CD8-positive, alpha-beta memory T cell (primary cell): Measurements from ENCODE around the gene SDCCAG8. TPM values are rescaled to one million over a fixed set of nuclear protein-coding genes. Genes with fewer than 3 reads are reported as not detected.
A peak's percentile ranks its signal among the peaks of the same experiment; 100 is the strongest.

Experiments
- CTCF ChIA-PET: fragments of 350-600 bp; sonication (Branson Sonifier 250); formaldehyde crosslinking; loops from one replicate; lab custom pipeline; 2021; ENCODE audit warnings: antibody characterized with exemption; lab: Charles Lee
- POLR2A ChIA-PET: fragments of 350-600 bp; sonication (Branson Sonifier 250); formaldehyde crosslinking; loops from one replicate; lab custom pipeline; 2021; ENCODE audit warnings: antibody characterized with exemption; lab: Charles Lee
- DNase-seq, 5 donors: peaks; one replicate each; pipeline versions ENCODE4 v3.0.0 to v3.0.0-alpha.2; 2020 to 2022; ENCODE audit warnings: mixed read lengths in 1 of 5
- H3K27ac ChIP-seq: one replicate; pipeline ENCODE4 v1.7.0; 2013; ENCODE audit warnings: low read depth, mild to moderate bottlenecking, low read length, moderate library complexity
- H3K27me3 ChIP-seq: 2 replicates; pipeline ENCODE4 v1.7.0; 2013; ENCODE audit warnings: low read length, mild to moderate bottlenecking; ENCODE audit not compliant: insufficient read depth, poor library complexity, severe bottlenecking
- H3K36me3 ChIP-seq: 2 replicates; pipeline ENCODE4 v1.7.0; 2013; ENCODE audit warnings: mild to moderate bottlenecking, low read length, moderate library complexity; ENCODE audit not compliant: insufficient read depth
- H3K4me1 ChIP-seq: 2 replicates; pipeline ENCODE4 v1.7.0; 2013; ENCODE audit warnings: mild to moderate bottlenecking, low read length, moderate library complexity; ENCODE audit not compliant: insufficient read depth
- H3K4me3 ChIP-seq: 2 replicates; pipeline ENCODE4 v1.7.0; 2013; ENCODE audit warnings: mild to moderate bottlenecking, low read length
- H3K9me3 ChIP-seq: 2 replicates; pipeline ENCODE4 v1.7.0; 2013; ENCODE audit warnings: mild to moderate bottlenecking, low read length
- H3K27ac Mint-ChIP-seq, 8 donors: one replicate each; pipeline ENCODE4 v1.8.0; 2020 to 2021; ENCODE audit warnings: mixed read lengths in 8 of 8, mild to moderate bottlenecking in 6 of 8, inconsistent platforms in 3 of 8, moderate library complexity in 3 of 8
- H3K27me3 Mint-ChIP-seq, 2 donors: one replicate each; pipeline ENCODE4 v1.8.0; 2020 to 2021; ENCODE audit warnings: mixed read lengths in 2 of 2, mild to moderate bottlenecking in 1 of 2, moderate library complexity in 1 of 2
- H3K36me3 Mint-ChIP-seq, 3 donors: one replicate each; pipeline ENCODE4 v1.8.0; 2020 to 2021; ENCODE audit warnings: mixed read lengths in 3 of 3, inconsistent platforms in 1 of 3, mild to moderate bottlenecking in 1 of 3
- H3K4me1 Mint-ChIP-seq, 3 donors: one replicate each; pipeline ENCODE4 v1.8.0; 2020 to 2021; ENCODE audit warnings: mixed read lengths in 3 of 3, inconsistent platforms in 1 of 3, mild to moderate bottlenecking in 1 of 3
- H3K4me3 Mint-ChIP-seq, 7 donors: one replicate each; pipeline ENCODE4 v1.8.0; 2020 to 2021; ENCODE audit warnings: mixed read lengths in 7 of 7, mild to moderate bottlenecking in 6 of 7, moderate library complexity in 4 of 7, inconsistent platforms in 2 of 7
- H3K9me3 Mint-ChIP-seq, 5 donors: one replicate each; pipeline ENCODE4 v1.8.0; 2020 to 2022; ENCODE audit warnings: mixed read lengths in 5 of 5, mild to moderate bottlenecking in 3 of 5, moderate library complexity in 2 of 5, inconsistent platforms in 1 of 5
- polyA plus RNA-seq: library from polyadenylated mRNA; unstranded; fragments of 300-500 nt; fragmentation: Illumina TruSeq; gene quantifications from one replicate; pipeline ENCODE4 v1.2.3, GENCODE V29; 2021
- total RNA-seq, 2 experiments: library from RNA; stranded (reverse); gene quantifications; one replicate each; pipeline ENCODE4 v1.2.3, GENCODE V29; 2021

SDCCAG8 gene
- total and polyA plus RNA-seq, 3 experiments from 2014 or later = 17.8 to 22.3 (median 18.3) TPM

- H3K9me3 Mint-ChIP-seq = no peaks in the 10 kb centered on the region
- Histone ChIP-seq H3K4me3 (no peak overlapping the region), H3K27me3 (no peaks in the 10 kb centered on the region), H3K36me3 (no peaks in the 10 kb centered on the region), H3K4me1 (no peaks in the 10 kb centered on the region), H3K27ac (no peak overlapping the region), H3K9me3 (no peaks in the 10 kb centered on the region)
- no peaks in the 10 kb centered on the region for H3K4me1 Mint-ChIP-seq
- no peak overlapping the region for H3K27ac Mint-ChIP-seq
- no peak for DNase-seq
- ChIA-PET CTCF (no interaction called here), POLR2A (no interaction called here)
- no peak overlapping the region for H3K4me3 Mint-ChIP-seq
- H3K36me3 Mint-ChIP-seq = peaks cover 10 to 49% (median 21%) of the 10 kb centered on the region in 3 donors
- no peaks in the 10 kb centered on the region for H3K27me3 Mint-ChIP-seq
Observed at GRCh38 chr1:243311809-243312208, 56.0 kb downstream of the SDCCAG8 start.

- no peaks in the 10 kb centered on the region for H3K27me3 ChIP-seq
- Mint-ChIP-seq H3K27ac (peak overlapping the region in 1 of 8 donors; percentile 65), H3K36me3 (peaks cover 13 to 49% (median 19%) of the 10 kb centered on the region in 3 donors), H3K4me1 (no peaks in the 10 kb centered on the region), H3K4me3 (no peak overlapping the region), H3K27me3 (no peaks in the 10 kb centered on the region), H3K9me3 (no peaks in the 10 kb centered on the region)
- no peaks in the 10 kb centered on the region for H3K4me1 ChIP-seq
- no peaks in the 10 kb centered on the region for H3K36me3 ChIP-seq
- CTCF ChIA-PET = no interaction called here
- no peaks in the 10 kb centered on the region for H3K9me3 ChIP-seq
- H3K27ac ChIP-seq = no peak overlapping the region
- DNase-seq = no peak
- H3K4me3 ChIP-seq = no peak overlapping the region
- POLR2A ChIA-PET = no interaction called here
Observed at GRCh38 chr1:243312952-243313634, 57.3 kb downstream of the SDCCAG8 start.

- Mint-ChIP-seq H3K27me3 (no peaks in the 10 kb centered on the region), H3K36me3 (peaks cover 9 to 48% (median 18%) of the 10 kb centered on the region in 3 donors), H3K27ac (peak overlapping the region in 3 of 8 donors; percentile 4 to 59 (median 13)), H3K9me3 (no peaks in the 10 kb centered on the region), H3K4me3 (no peak overlapping the region), H3K4me1 (no peaks in the 10 kb centered on the region)
- ChIA-PET POLR2A (no interaction called here), CTCF (no interaction called here)
- no peaks in the 10 kb centered on the region for H3K9me3 ChIP-seq
- no peak overlapping the region for H3K4me3 ChIP-seq
- H3K4me1 ChIP-seq = no peaks in the 10 kb centered on the region
- DNase-seq = no peak
- no peak overlapping the region for H3K27ac ChIP-seq
- no peaks in the 10 kb centered on the region for H3K36me3 ChIP-seq
- H3K27me3 ChIP-seq = no peaks in the 10 kb centered on the region
Observed at GRCh38 chr1:243313635-243314536, 58.0 kb downstream of the SDCCAG8 start.

GRCh38 chr1:243315455-243315854, 59.6 kb downstream of the SDCCAG8 start:
- H3K27ac Mint-ChIP-seq = peak overlapping the region in 1 of 8 donors; percentile 42
- no peaks in the 10 kb centered on the region for H3K9me3 Mint-ChIP-seq
- no peaks in the 10 kb centered on the region for H3K4me1 Mint-ChIP-seq
- Histone ChIP-seq H3K27ac (no peak overlapping the region), H3K36me3 (no peaks in the 10 kb centered on the region), H3K27me3 (no peaks in the 10 kb centered on the region), H3K4me3 (no peak overlapping the region), H3K9me3 (no peaks in the 10 kb centered on the region), H3K4me1 (no peaks in the 10 kb centered on the region)
- POLR2A ChIA-PET = no interaction called here
- no peak for DNase-seq
- H3K36me3 Mint-ChIP-seq = peaks cover 8 to 41% (median 22%) of the 10 kb centered on the region in 3 donors
- CTCF ChIA-PET = no interaction called here
- H3K4me3 Mint-ChIP-seq = no peak overlapping the region
- H3K27me3 Mint-ChIP-seq = no peaks in the 10 kb centered on the region

GRCh38 chr1:243315893-243316292, 60.1 kb downstream of the SDCCAG8 start:
- ChIA-PET CTCF (no interaction called here), POLR2A (no interaction called here)
- H3K9me3 ChIP-seq = no peaks in the 10 kb centered on the region
- no peaks in the 10 kb centered on the region for H3K4me1 ChIP-seq
- no peaks in the 10 kb centered on the region for H3K36me3 ChIP-seq
- no peaks in the 10 kb centered on the region for H3K27me3 ChIP-seq
- H3K9me3 Mint-ChIP-seq = no peaks in the 10 kb centered on the region
- no peak overlapping the region for H3K27ac ChIP-seq
- no peaks in the 10 kb centered on the region for H3K4me1 Mint-ChIP-seq
- H3K36me3 Mint-ChIP-seq = peaks cover 8 to 40% (median 22%) of the 10 kb centered on the region in 3 donors
- peak overlapping the region in 2 of 8 donors; percentile 32 to 42 for H3K27ac Mint-ChIP-seq
- H3K4me3 Mint-ChIP-seq = no peak overlapping the region
- no peak for DNase-seq
- no peak overlapping the region for H3K4me3 ChIP-seq
- H3K27me3 Mint-ChIP-seq = no peaks in the 10 kb centered on the region

GRCh38 chr1:243316366-243316989, 60.6 kb downstream of the SDCCAG8 start:
- no peaks in the 10 kb centered on the region for H3K36me3 ChIP-seq
- H3K9me3 ChIP-seq = no peaks in the 10 kb centered on the region
- no peaks in the 10 kb centered on the region for H3K27me3 ChIP-seq
- Mint-ChIP-seq H3K27ac (peak overlapping the region in 2 of 8 donors; percentile 11 to 13), H3K9me3 (no peaks in the 10 kb centered on the region), H3K4me1 (no peaks in the 10 kb centered on the region), H3K27me3 (no peaks in the 10 kb centered on the region), H3K4me3 (no peak overlapping the region), H3K36me3 (peaks cover 8 to 39% (median 22%) of the 10 kb centered on the region in 3 donors)
- no peak overlapping the region for H3K27ac ChIP-seq
- H3K4me1 ChIP-seq = no peaks in the 10 kb centered on the region
- DNase-seq = no peak
- CTCF ChIA-PET = no interaction called here
- H3K4me3 ChIP-seq = no peak overlapping the region
- POLR2A ChIA-PET = no interaction called here

GRCh38 chr1:243320224-243320623, 64.4 kb downstream of the SDCCAG8 start:
- no peak overlapping the region for H3K4me3 ChIP-seq
- no peaks in the 10 kb centered on the region for H3K4me1 ChIP-seq
- no peak overlapping the region for H3K27ac ChIP-seq
- Mint-ChIP-seq H3K36me3 (peaks cover 8 to 26% (median 20%) of the 10 kb centered on the region in 3 donors), H3K9me3 (no peaks in the 10 kb centered on the region), H3K4me3 (no peak overlapping the region), H3K27ac (peak overlapping the region in 1 of 8 donors; percentile 8), H3K27me3 (no peaks in the 10 kb centered on the region), H3K4me1 (no peaks in the 10 kb centered on the region)
- CTCF ChIA-PET = no interaction called here
- DNase-seq = no peak
- H3K9me3 ChIP-seq = no peaks in the 10 kb centered on the region
- no peaks in the 10 kb centered on the region for H3K36me3 ChIP-seq
- POLR2A ChIA-PET = no interaction called here
- H3K27me3 ChIP-seq = no peaks in the 10 kb centered on the region

GRCh38 chr1:243322326-243322725, 66.5 kb downstream of the SDCCAG8 start:
- Histone ChIP-seq H3K36me3 (no peaks in the 10 kb centered on the region), H3K27me3 (no peaks in the 10 kb centered on the region), H3K4me1 (no peaks in the 10 kb centered on the region), H3K9me3 (no peaks in the 10 kb centered on the region), H3K4me3 (no peak overlapping the region), H3K27ac (no peak overlapping the region)
- DNase-seq = no peak
- Mint-ChIP-seq H3K4me1 (no peaks in the 10 kb centered on the region), H3K36me3 (peaks cover 8 to 14% (median 12%) of the 10 kb centered on the region in 3 donors), H3K9me3 (no peaks in the 10 kb centered on the region), H3K4me3 (no peak overlapping the region), H3K27ac (no peak overlapping the region), H3K27me3 (no peaks in the 10 kb centered on the region)
- CTCF ChIA-PET = no interaction called here
- POLR2A ChIA-PET = interaction anchor here (0.6 kb wide), 1 partner anchor 955 kb away, joined by 3 read pairs; no protein-coding TSS in a partner anchor
